A549 (cell line): ENCODE data around the gene PDPK1.
"Not testable (repeated sequence)": the region's sequence is repeated elsewhere in the genome, so short reads cannot be mapped to it uniquely, and the experiment has no call there.

Experiments used
- EHF ChIP-seq: fragments of 250-450 bp; sonication (Bioruptor Pico); IDR thresholded peaks from 2 replicates; pipeline ENCODE4 v1.5.0; 2020; ENCODE audit warnings: mild to moderate bottlenecking
- PHF8 ChIP-seq: fragments of 200-600 bp; sonication (generic); IDR thresholded peaks from 2 replicates; pipeline ENCODE4 v1.6.1; 2016; ENCODE audit warnings: low read depth, mild to moderate bottlenecking, antibody characterized with exemption, moderate library complexity, borderline replicate concordance
- POLR2A ChIP-seq: IDR thresholded peaks from 2 replicates; pipeline ENCODE4 v1.6.1; 2012; ENCODE audit warnings: mild to moderate bottlenecking, low read length

DNA sequence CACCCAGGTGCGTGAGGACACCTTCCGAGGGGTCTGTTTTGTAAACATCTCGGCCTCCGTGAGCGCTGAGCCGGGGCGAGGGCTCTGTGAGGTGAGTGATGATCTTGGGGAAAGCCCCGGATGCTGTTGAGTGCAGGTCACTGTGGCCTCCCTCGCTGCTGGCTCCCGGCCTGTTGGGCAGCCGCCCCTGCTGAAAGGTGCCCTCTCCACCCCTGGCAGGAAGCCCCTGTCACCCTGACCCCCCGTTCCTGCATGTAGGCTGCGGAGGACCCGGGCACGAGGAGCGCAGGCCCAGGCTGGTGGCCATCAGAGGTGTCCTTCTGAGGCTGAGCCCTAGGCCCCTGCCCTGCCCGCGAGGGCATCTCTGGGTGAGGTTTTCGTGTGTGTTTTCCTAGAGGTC lies 75.4 kb downstream of the PDPK1 start:
- TF ChIP-seq POLR2A; EHF (CRISPR knock-in tag); PHF8: not testable (repeated sequence)
